ENCODE measurements around the gene TBC1D22A.

- TF ChIP-seq CTCF (IDR thresholded peaks at IDR 0.05 in 4 of 5, conservative IDR thresholded peaks at IDR 0.05 in 1 of 5) = no peak
- TF ChIP-seq POLR2A (IDR thresholded peaks at IDR 0.05) = no peak
Measured at GRCh38 chr22:46900549-46900948, 138.1 kb downstream of the TBC1D22A start.

Data from gastrocnemius medialis (tissue), 4 donors.